ENCODE data around the gene ARL6IP1. TPM values are rescaled to one million over a fixed set of nuclear protein-coding genes. Genes with fewer than 3 reads are reported as not detected.

ARL6IP1 gene
- total RNA-seq (100 to 1,000 TPM in 1 of 2 donors, 10 to 100 TPM in 1; 72.9 to 150 TPM), polyA plus RNA-seq (10 to 100 TPM; 66.9 to 77.2 TPM)
- long read RNA-seq, donor 1, transcript ARL6IP1-206 (2 exons, 806 nt) = minor isoform, 9 of 176 reads
- long read RNA-seq, donor 1, transcript ARL6IP1-201 (6 exons, 2,409 nt) = major isoform, 143 of 176 reads
- long read RNA-seq, donor 1, partial matches to known transcripts = 18 of 176 reads
- long read RNA-seq, donor 1, other reads (novel, unspliced or antisense) = 0 of 176 reads
- long read RNA-seq, donor 2, transcript ARL6IP1-201 (6 exons, 2,409 nt) = major isoform, 57 of 62 reads
- long read RNA-seq, donor 2, partial matches to known transcripts = 0 of 62 reads
- long read RNA-seq, donor 2, other reads (novel, unspliced or antisense) = 0 of 62 reads
- long read RNA-seq, donor 3, transcript ARL6IP1-201 (6 exons, 2,409 nt) = major isoform, 80 of 90 reads
- long read RNA-seq, donor 3, partial matches to known transcripts = 6 of 90 reads
- long read RNA-seq, donor 3, other reads (novel, unspliced or antisense) = 0 of 90 reads
- long read RNA-seq, donor 4, transcript ARL6IP1-201 (6 exons, 2,409 nt) = major isoform, 67 of 94 reads
- long read RNA-seq, donor 4, partial matches to known transcripts = 19 of 94 reads
- long read RNA-seq, donor 4, other reads (novel, unspliced or antisense) = 0 of 94 reads
- long read RNA-seq, donor 5, transcript ARL6IP1-206 (2 exons, 806 nt) = minor isoform, 17 of 222 reads
- long read RNA-seq, donor 5, transcript ARL6IP1-201 (6 exons, 2,409 nt) = major isoform, 174 of 222 reads
- long read RNA-seq, donor 5, partial matches to known transcripts = 22 of 222 reads
- long read RNA-seq, donor 5, other reads (novel, unspliced or antisense) = 5 of 222 reads

GRCh38 chr16:18801145-18801972 is at the start of gene ARL6IP1:
ARL6IP1 (minus strand) TSS chr16:18801549; CDS start chr16:18801466, 83 bp downstream.
- TF ChIP-seq CTCF (IDR thresholded peaks at IDR 0.05; ENCODE audit: control extremely low read depth, extremely low read depth) = peak; percentile 96
- H3K27me3 ChIP-seq (ENCODE audit: control insufficient read depth in 3 of 3, insufficient read depth in 3 of 3, low read length in 2 of 3) = no peaks in the 10 kb centered on the region
- peak; percentile 99 to 100 (median 99) for DNase-seq
- H3K9ac ChIP-seq (ENCODE audit: insufficient read depth in 1 of 2, low read length in 2 of 2) = peak within 1 kb of the TSS; percentile 83 to 92
- H3K27ac ChIP-seq (ENCODE audit: low read depth in 1 of 2, low read length in 1 of 2) = peak within 1 kb of the TSS; percentile 79 to 96
- H3K4me1 ChIP-seq (ENCODE audit: control insufficient read depth in 5 of 5, insufficient read depth in 5 of 5, low read length in 5 of 5) = peaks cover 0 to 27% (median 2%) of the 10 kb centered on the region in 5 donors
- H3K4me3 ChIP-seq = peak within 1 kb of the TSS; percentile 97
- no peaks in the 10 kb centered on the region for H3K9me3 ChIP-seq (ENCODE audit: control insufficient read depth in 4 of 4, insufficient read depth in 3 of 4, low read length in 3 of 4)
- H3K36me3 ChIP-seq (ENCODE audit: control insufficient read depth in 4 of 4, insufficient read depth in 4 of 4, low read length in 4 of 4) = peaks cover 1 to 10% (median 4%) of the 10 kb centered on the region in 4 donors
- ATAC-seq (ENCODE audit: insufficient read depth, low FRiP score) = peak; percentile 97
- 0 to 1% methylated on average over 58 to 77 of the region's 77 CpGs for WGBS, 2 donors

GRCh38 chr16:18846416-18846815 is 45.1 kb upstream of the ARL6IP1 start:
- Histone ChIP-seq H3K9ac (ENCODE audit: insufficient read depth in 1 of 2, low read length in 2 of 2) (no peak overlapping the region), H3K4me1 (ENCODE audit: control insufficient read depth in 5 of 5, insufficient read depth in 5 of 5, low read length in 5 of 5) (no peaks in the 10 kb centered on the region), H3K9me3 (ENCODE audit: control insufficient read depth in 4 of 4, insufficient read depth in 3 of 4, low read length in 3 of 4) (no peaks in the 10 kb centered on the region), H3K36me3 (ENCODE audit: control insufficient read depth in 4 of 4, insufficient read depth in 4 of 4, low read length in 4 of 4) (peaks cover 39 to 68% (median 47%) of the 10 kb centered on the region in 4 donors), H3K27me3 (ENCODE audit: control insufficient read depth in 3 of 3, insufficient read depth in 3 of 3, low read length in 2 of 3) (no peaks in the 10 kb centered on the region), H3K27ac (ENCODE audit: low read depth in 1 of 2, low read length in 1 of 2) (no peak overlapping the region), H3K4me3 (no peak overlapping the region)
- DNase-seq (no peak), ATAC-seq (ENCODE audit: insufficient read depth, low FRiP score) (no peak)
- 89 to 93% methylated on average over 1 of the region's 1 CpG for WGBS, 2 donors
- TF ChIP-seq CTCF (IDR thresholded peaks at IDR 0.05; ENCODE audit: control extremely low read depth, extremely low read depth) = no peak

- Histone ChIP-seq H3K4me3 (no peak overlapping the region), H3K27ac (ENCODE audit: low read depth in 1 of 2, low read length in 1 of 2) (no peak overlapping the region), H3K9me3 (ENCODE audit: control insufficient read depth in 4 of 4, insufficient read depth in 3 of 4, low read length in 3 of 4) (no peaks in the 10 kb centered on the region), H3K27me3 (ENCODE audit: control insufficient read depth in 3 of 3, insufficient read depth in 3 of 3, low read length in 2 of 3) (no peaks in the 10 kb centered on the region), H3K4me1 (ENCODE audit: control insufficient read depth in 5 of 5, insufficient read depth in 5 of 5, low read length in 5 of 5) (no peaks in the 10 kb centered on the region), H3K9ac (ENCODE audit: insufficient read depth in 1 of 2, low read length in 2 of 2) (no peak overlapping the region), H3K36me3 (ENCODE audit: control insufficient read depth in 4 of 4, insufficient read depth in 4 of 4, low read length in 4 of 4) (peaks cover 33 to 62% (median 43%) of the 10 kb centered on the region in 4 donors)
- ATAC-seq (ENCODE audit: insufficient read depth, low FRiP score) (no peak), DNase-seq (no peak)
- 96 to 99% methylated on average over 6 of the region's 6 CpGs for WGBS, 2 donors
- no peak for TF ChIP-seq CTCF (IDR thresholded peaks at IDR 0.05; ENCODE audit: control extremely low read depth, extremely low read depth)
Observed at GRCh38 chr16:18842565-18842964, 41.2 kb upstream of the ARL6IP1 start.
